ENCODE results near the gene ZAR1.

The ZAR1 gene

GRCh38 chr4:48490680-48491513 is 845 bp downstream of the ZAR1 start:
- no peak for DNase-seq

- DNase-seq, result no peak
Observed at GRCh38 chr4:48491514-48492176, 1.6 kb downstream of the ZAR1 start.

- DNase-seq, result no peak
Observed at GRCh38 chr4:48493452-48494100, 3.5 kb downstream of the ZAR1 start.

GRCh38 chr4:48495941-48496340 is 5.9 kb downstream of the ZAR1 start:
- no peak for DNase-seq

GRCh38 chr4:48498895-48499294 is 8.8 kb downstream of the ZAR1 start:
- no peak for DNase-seq

GRCh38 chr4:48499551-48500066 is 9.6 kb downstream of the ZAR1 start:
- no peak for DNase-seq

- DNase-seq, result no peak
Observed at GRCh38 chr4:48503233-48504025, 13.4 kb downstream of the ZAR1 start.

- no peak for DNase-seq
Observed at GRCh38 chr4:48504026-48504330, 13.9 kb downstream of the ZAR1 start.

GRCh38 chr4:48504352-48504751 is 14.3 kb downstream of the ZAR1 start:
- no peak for DNase-seq

GRCh38 chr4:48506716-48507115 is 16.7 kb downstream of the ZAR1 start:
- no peak for DNase-seq

GRCh38 chr4:48509543-48509942 is 19.5 kb downstream of the ZAR1 start:
- DNase-seq, result no peak

GRCh38 chr4:48518143-48518542 is 28.1 kb downstream of the ZAR1 start:
- no peak for DNase-seq

- DNase-seq, result no peak
Observed at GRCh38 chr4:48526406-48526805, 36.4 kb downstream of the ZAR1 start.

GRCh38 chr4:48538358-48538757 is 48.3 kb downstream of the ZAR1 start:
- no peak for DNase-seq

GRCh38 chr4:48539597-48539996 is 49.5 kb downstream of the ZAR1 start:
- DNase-seq, result no peak

GRCh38 chr4:48542888-48543287 is 52.8 kb downstream of the ZAR1 start:
- no peak for DNase-seq

- DNase-seq, result no peak
Observed at GRCh38 chr4:48543796-48544195, 53.7 kb downstream of the ZAR1 start.

All from activated CD4-positive, alpha-beta T cell treated with anti-CD3 and anti-CD28 coated beads, Interleukin-2, amount 50 U/mL, for 4 hours (primary cell).